HG03196 (cell line): ENCODE data around the gene UBTD2.
"Not testable (repeated sequence)": the region's sequence is repeated elsewhere in the genome, so short reads cannot be mapped to it uniquely, and the experiment has no call there.

Experiments used
- ATAC-seq: cut with Tn5 transposase; IDR thresholded peaks from one replicate; pipeline ENCODE4 v1.9.1; 2021; ENCODE audit not compliant: unreplicated experiment

Gene UBTD2

GRCh38 chr5:172252501-172252900, 31.1 kb downstream of the UBTD2 start:
- ATAC-seq = no peak

- no peak for ATAC-seq
These were observed 32.1 kb downstream of the UBTD2 start for GRCh38 chr5:172251419-172251818.

DNA sequence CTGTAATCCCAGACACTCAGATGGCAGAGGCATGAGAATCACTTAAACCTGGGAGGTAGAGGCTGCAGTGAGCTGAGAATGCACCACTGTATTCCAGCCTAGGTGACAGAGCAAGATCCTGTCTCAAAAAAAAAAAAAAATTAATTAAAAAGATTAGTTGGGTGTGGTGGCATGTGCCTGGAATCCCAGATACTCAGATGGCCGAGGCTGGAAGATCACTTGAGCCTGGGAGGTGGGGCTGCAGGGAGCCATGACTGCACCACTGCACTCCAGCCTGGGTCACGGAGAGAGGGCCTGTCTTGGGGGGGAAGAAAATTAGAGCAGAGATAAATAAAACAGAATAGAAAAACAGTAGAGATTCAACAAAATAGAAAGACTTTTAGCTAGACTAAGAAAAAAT, 34.9 kb downstream of the UBTD2 start:
- no peak for ATAC-seq

DNA sequence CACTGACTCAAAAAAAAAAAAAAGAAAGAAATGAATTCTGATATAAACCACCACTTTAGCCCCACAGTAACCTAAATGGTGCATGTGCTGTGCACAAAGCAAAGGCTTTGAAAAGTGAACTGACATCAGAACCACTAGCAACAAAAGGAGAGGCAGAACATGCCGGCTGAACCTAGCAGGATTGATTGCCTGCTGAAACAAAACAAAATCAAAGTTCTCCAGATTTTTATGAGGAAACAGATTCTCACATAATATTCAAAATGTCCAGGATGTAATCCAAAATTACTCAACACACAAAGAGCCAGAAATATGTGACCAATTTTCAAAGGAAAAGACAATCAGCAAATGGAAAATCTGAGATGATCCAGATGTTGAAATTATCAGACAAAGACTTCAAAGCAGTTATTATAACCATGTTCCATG, 37.9 kb downstream of the UBTD2 start:
- ATAC-seq = no peak

GRCh38 chr5:172245046-172245445, 38.5 kb downstream of the UBTD2 start:
- no peak for ATAC-seq

DNA sequence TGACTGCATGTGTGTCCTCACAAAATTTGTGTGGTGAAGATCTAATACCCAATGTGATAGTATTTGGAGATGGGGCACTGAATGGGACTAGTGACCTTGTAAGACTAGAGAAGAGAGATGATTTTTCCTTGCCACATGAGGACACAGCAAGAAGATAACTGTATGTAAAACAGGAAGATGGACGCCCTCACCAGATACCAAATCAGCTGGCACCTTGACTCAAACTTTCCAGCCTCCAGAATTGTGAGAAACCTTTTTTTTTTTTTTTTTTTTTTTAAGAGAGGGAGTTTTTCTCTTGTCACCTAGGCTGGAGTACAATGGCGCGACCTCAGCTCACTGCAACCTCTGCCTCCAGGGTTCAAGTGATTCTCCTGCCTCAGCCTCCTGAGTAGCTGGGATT, 40.3 kb downstream of the UBTD2 start:
- no peak for ATAC-seq

- ATAC-seq = no peak
These were observed 45.2 kb downstream of the UBTD2 start for GRCh38 chr5:172238334-172238733.

- no peak for ATAC-seq
These were observed 47.5 kb downstream of the UBTD2 start for GRCh38 chr5:172235827-172236736.

GRCh38 chr5:172235132-172235780, 48.3 kb downstream of the UBTD2 start:
- peak; percentile 58 for ATAC-seq

DNA sequence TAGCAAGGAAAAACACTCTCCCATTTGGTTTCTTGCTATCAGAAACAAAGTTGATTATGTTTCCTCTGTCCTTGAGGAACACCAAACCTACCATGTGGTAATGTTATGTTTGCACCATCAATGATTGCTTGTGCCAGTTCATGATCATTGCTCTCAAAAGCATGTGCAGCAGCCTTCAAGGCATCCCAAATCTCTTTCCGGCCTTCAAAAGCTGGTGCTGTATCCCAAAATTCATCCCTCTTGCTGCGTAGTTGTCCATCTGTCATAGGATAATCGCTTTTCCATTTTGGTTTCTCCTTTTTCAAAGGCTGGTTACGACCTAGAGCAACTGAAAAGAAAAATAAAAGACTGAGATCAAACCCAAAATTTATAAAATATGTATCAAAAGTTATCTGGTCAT, 49.5 kb downstream of the UBTD2 start:
- ATAC-seq = no peak

DNA sequence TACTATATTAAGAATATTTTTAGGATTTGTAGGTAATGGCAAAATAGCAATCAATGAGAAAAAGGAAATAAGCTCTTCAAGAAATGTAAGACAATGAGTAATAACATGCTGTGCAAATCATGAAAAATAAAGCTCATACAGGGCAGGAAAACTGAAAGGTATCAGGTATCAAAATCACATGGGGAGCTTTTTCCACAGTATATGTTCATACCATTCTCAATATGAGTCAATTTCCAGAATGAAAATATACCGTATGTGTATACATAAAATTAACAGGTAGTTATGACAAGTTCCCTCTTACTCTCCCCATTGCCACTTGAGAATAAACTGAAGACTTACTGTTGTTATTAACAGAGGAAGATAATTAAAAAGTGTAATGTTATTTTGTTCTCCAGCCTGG, 53.7 kb downstream of the UBTD2 start:
- ATAC-seq = no peak

- ATAC-seq = no peak
These were observed 58.6 kb downstream of the UBTD2 start for GRCh38 chr5:172224996-172225395.

GRCh38 chr5:172223901-172224873, 59.4 kb downstream of the UBTD2 start:
- peak; percentile 71 for ATAC-seq

DNA sequence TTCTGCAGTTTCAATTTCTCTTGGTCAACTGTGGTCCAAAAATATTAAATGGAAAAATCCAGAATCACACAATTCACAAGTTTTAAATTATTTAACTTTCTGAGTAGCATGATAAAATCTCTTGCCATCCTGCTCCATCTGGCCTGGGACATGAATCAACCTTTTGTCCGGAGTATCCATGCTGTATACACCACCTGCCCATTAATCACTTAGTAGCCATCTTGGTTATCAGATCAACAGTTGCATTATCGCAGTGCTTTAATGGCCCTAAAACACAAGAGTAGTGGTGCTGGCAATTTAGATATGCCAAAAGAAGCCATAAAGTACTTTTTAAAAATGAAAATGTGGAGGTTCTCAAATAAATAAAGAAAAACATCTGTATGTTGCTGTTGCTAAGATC, 64.3 kb downstream of the UBTD2 start:
- ATAC-seq = no peak

DNA sequence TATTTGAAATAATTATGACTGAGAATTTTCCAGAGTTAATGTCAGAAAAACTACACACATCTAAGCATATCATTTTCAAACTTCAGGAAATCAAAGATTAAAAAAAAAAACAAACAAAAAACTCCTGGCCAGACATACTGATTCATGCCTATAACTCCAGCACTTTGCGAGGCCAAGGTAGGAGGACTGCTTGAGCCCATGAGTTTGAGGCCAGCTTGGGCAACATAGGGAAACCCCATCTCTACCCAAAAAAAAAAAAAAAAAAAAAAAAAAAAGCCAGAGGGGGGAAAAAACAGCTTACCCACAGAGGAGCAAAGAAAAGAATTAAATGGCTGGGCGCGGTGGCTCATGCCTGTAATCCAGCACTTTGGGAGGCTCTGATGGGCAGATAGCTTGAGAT, 67.2 kb downstream of the UBTD2 start:
- no peak for ATAC-seq

- no peak for ATAC-seq
These were observed 70.4 kb downstream of the UBTD2 start for GRCh38 chr5:172213126-172213525.

GRCh38 chr5:172211676-172212075, 71.9 kb downstream of the UBTD2 start:
- no peak for ATAC-seq

DNA sequence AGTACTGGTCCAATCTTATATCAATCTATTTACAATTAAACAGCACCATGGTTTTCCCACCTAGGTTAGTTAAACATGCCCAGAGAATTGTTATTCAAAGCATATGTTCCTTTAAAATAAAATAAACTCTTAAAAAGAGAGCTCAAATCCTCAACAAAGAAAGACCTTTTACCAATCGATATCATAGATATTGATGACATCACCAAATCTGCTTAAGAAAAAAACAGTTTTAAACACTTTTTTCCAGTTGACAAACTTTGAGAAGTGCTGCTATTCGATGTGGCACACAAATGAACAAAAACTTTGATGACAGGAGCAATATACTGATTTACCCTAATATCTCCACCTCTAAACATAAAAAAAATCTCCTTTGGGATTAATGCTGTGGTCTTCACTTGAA, 73.8 kb downstream of the UBTD2 start:
- no peak for ATAC-seq

DNA sequence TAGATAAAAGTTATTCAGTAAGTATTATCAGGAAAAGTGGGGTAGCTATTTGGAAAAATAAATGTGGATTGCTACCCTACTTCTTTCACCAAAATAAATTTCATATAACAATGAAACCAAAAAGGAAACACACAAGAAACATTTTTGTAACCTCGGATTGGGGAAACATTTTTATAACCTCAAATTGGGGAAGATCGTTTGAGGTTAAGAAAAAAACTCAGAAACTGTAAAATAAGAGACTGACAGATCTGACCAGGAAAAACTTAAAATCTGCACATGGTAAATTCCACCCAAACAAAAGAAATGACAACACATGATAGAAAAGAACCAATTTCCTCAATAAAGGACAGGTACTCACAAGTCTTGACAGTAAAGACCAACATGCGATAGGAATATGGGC, 76.1 kb downstream of the UBTD2 start:
- ATAC-seq = no peak

DNA sequence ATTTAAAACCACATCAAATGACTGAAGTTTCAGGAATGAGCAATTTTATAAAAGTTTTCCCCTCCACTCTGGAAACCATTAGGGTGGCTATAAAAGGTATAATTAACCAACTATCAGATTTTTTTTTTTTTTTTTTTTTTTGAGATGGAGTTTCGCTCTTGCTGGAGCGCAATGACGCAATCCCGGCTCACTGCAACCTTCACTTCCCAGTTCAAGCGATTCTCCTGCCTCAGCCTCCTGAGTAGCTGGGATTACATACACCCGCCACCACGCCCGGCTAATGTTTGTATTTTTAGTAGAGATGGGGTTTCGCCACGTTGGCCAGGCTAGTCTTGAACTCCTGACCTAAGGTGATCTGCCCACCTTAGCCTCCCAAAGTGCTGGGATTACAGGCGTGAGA, 77.6 kb downstream of the UBTD2 start:
- not testable (repeated sequence) for ATAC-seq

DNA sequence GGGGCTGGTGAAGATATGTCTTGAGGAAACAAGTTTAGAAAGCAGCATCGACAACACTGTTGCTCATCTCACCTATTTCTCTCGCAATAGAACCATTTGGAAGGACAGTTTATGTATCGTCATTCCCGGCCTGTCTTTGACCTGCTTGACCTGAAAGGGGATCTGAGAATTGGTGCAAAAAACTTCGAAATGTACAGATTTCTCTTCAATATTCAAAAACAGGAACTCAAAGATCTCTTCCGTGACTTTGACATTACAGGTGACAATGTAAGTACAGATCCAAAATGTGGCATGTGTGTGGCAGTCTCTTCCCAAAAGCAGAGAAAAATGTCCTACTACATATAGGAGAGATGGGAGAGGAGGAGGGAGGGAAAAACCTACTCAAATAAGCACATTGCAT, 83.1 kb downstream of the UBTD2 start:
- no peak for ATAC-seq
